Suprapubic skin (tissue), 4 donors: Measurements from ENCODE around the gene CEP295NL.

Experiments used
- POLR2A ChIP-seq, 2 donors: fragments of 450-650 bp; IDR thresholded peaks; one replicate each; pipeline ENCODE4 v1.6.1; 2017; ENCODE audit warnings: antibody characterized with exemption in 2 of 2, mild to moderate bottlenecking in 2 of 2, moderate library complexity in 2 of 2
- POLR2AphosphoS5 ChIP-seq, 3 donors: sonication (generic); formaldehyde crosslinking; IDR thresholded peaks; one replicate each; pipeline ENCODE4 v1.6.1; 2017; ENCODE audit warnings: antibody characterized with exemption in 3 of 3
- TF ChIP-seq, protein P1 (sequence below), 2 donors: fragments of 200-600 bp in 1 of 2; fragments of 450-650 bp in 1 of 2; sonication (generic) in 1 of 2; IDR thresholded peaks; one replicate each; pipeline ENCODE4 v1.5.1; 2016 to 2019; ENCODE audit warnings: antibody characterized with exemption in 2 of 2, mild to moderate bottlenecking in 1 of 2, moderate library complexity in 1 of 2

DNA sequence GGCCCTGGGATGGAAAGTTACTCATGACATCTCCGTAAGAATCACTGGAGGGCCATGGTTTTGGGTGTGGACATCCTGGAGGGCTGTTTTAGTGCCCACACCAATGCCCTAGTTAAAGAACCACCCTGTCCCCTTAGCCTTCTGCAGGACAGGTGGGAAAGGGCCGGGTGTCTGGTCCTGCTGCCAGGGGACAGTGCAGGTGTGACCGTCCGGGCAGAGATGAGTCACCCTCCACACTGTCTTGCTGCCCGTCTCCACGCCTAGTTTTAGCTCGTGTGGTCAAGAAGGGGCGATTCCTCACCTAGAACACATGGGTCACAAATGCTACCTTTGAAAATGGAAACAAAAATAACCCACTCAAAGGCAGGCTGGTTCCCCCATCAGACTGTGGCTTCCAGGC is 17.0 kb downstream of the CEP295NL start:
- TF ChIP-seq POLR2A (IDR thresholded peaks at IDR 0.05): no peak
- TF ChIP-seq, protein P1, sequence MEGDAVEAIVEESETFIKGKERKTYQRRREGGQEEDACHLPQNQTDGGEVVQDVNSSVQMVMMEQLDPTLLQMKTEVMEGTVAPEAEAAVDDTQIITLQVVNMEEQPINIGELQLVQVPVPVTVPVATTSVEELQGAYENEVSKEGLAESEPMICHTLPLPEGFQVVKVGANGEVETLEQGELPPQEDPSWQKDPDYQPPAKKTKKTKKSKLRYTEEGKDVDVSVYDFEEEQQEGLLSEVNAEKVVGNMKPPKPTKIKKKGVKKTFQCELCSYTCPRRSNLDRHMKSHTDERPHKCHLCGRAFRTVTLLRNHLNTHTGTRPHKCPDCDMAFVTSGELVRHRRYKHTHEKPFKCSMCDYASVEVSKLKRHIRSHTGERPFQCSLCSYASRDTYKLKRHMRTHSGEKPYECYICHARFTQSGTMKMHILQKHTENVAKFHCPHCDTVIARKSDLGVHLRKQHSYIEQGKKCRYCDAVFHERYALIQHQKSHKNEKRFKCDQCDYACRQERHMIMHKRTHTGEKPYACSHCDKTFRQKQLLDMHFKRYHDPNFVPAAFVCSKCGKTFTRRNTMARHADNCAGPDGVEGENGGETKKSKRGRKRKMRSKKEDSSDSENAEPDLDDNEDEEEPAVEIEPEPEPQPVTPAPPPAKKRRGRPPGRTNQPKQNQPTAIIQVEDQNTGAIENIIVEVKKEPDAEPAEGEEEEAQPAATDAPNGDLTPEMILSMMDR (IDR thresholded peaks at IDR 0.05): no peak
- no peak for TF ChIP-seq POLR2AphosphoS5 (IDR thresholded peaks at IDR 0.05)
